Upper lobe of right lung (tissue), 1 donor: ENCODE measurements around the gene CLIC5. TPM values are rescaled to one million over a fixed set of nuclear protein-coding genes. Genes with fewer than 3 reads are reported as not detected.

Source experiments
- ATAC-seq: fragments of 200-7000 bp; cut with Tn5 transposase; one replicate; pipeline ENCODE4 v1.9.1; 2020; ENCODE audit warnings: mild to moderate bottlenecking, moderate library complexity
- DNase-seq: peaks from one replicate; pipeline ENCODE4 v3.0.0-alpha.2; 2020
- H3K27ac ChIP-seq: fragments of 200-600 bp; one replicate; pipeline ENCODE4 v1.8.0; 2022
- H3K27me3 ChIP-seq: fragments of 200-600 bp; one replicate; pipeline ENCODE4 v1.8.0; 2022; ENCODE audit warnings: mild to moderate bottlenecking
- H3K36me3 ChIP-seq: fragments of 200-600 bp; one replicate; pipeline ENCODE4 v1.8.0; 2022
- H3K4me1 ChIP-seq: fragments of 200-600 bp; one replicate; pipeline ENCODE4 v1.8.0; 2022
- H3K4me3 ChIP-seq: fragments of 200-600 bp; one replicate; pipeline ENCODE4 v1.8.0; 2022; ENCODE audit warnings: mild to moderate bottlenecking
- H3K9me3 ChIP-seq: fragments of 200-600 bp; one replicate; pipeline ENCODE4 v1.8.0; 2022
- CTCF ChIP-seq: fragments of 200-600 bp; IDR thresholded peaks from one replicate; pipeline ENCODE4 v1.8.0; 2022; ENCODE audit warnings: antibody characterized with exemption
- intact Hi-C: fragments of 100-400 bp; cut with DNase I; formaldehyde crosslinking; loops from one replicate; pipeline ENCODE4 v1.11.0; 2022
- total RNA-seq: library from RNA; stranded (reverse); fragmentation: NEBNext Ultra II Directional; extraction: Animal tissue kit (Norgen Biotek cat#: 25700); gene quantifications from one replicate; pipeline ENCODE4 v1.2.1, GENCODE V29; 2021
- donor health status: DM: no; HTN: yes; CAD: no; lungs with severe emphysema.

The CLIC5 gene
- total RNA-seq, 1 donor from 2014 or later: 131 TPM

GRCh38 chr6:45877970-45878590 lies 137.6 kb downstream of the CLIC5 start:
- no peak overlapping the region for H3K27ac ChIP-seq
- H3K4me1 ChIP-seq: no peaks in the 10 kb centered on the region
- H3K9me3 ChIP-seq: no peaks in the 10 kb centered on the region
- ATAC-seq (no peak), DNase-seq (no peak)
- intact Hi-C loops: no loop called here
- H3K36me3 ChIP-seq: no peaks in the 10 kb centered on the region
- H3K4me3 ChIP-seq: no peak overlapping the region
- H3K27me3 ChIP-seq: no peaks in the 10 kb centered on the region
- no peak for TF ChIP-seq CTCF

- TF ChIP-seq CTCF: no peak
- Histone ChIP-seq H3K36me3 (no peaks in the 10 kb centered on the region), H3K27ac (no peak overlapping the region), H3K27me3 (no peaks in the 10 kb centered on the region), H3K9me3 (no peaks in the 10 kb centered on the region), H3K4me1 (no peaks in the 10 kb centered on the region), H3K4me3 (no peak overlapping the region)
- ATAC-seq: no peak
- no peak for DNase-seq
- intact Hi-C loops: no loop called here
These were observed 142.8 kb downstream of the CLIC5 start for GRCh38 chr6:45872827-45873365.

GRCh38 chr6:45870531-45870930 lies 145.1 kb downstream of the CLIC5 start:
- H3K4me1 ChIP-seq: no peaks in the 10 kb centered on the region
- ATAC-seq: no peak
- no peak overlapping the region for H3K27ac ChIP-seq
- no peaks in the 10 kb centered on the region for H3K9me3 ChIP-seq
- no peak for TF ChIP-seq CTCF
- intact Hi-C loops: no loop called here
- no peak for DNase-seq
- no peak overlapping the region for H3K4me3 ChIP-seq
- H3K27me3 ChIP-seq: no peaks in the 10 kb centered on the region
- H3K36me3 ChIP-seq: no peaks in the 10 kb centered on the region

GRCh38 chr6:45864651-45865050 lies 151.0 kb downstream of the CLIC5 start:
- Histone ChIP-seq H3K27ac (no peak overlapping the region), H3K27me3 (no peaks in the 10 kb centered on the region), H3K4me3 (no peak overlapping the region), H3K9me3 (no peaks in the 10 kb centered on the region), H3K36me3 (no peaks in the 10 kb centered on the region), H3K4me1 (no peaks in the 10 kb centered on the region)
- intact Hi-C loops: no loop called here
- no peak for DNase-seq
- no peak for ATAC-seq
- no peak for TF ChIP-seq CTCF

GRCh38 chr6:45858691-45859090 lies 157.0 kb downstream of the CLIC5 start:
- ATAC-seq: no peak
- Histone ChIP-seq H3K36me3 (no peaks in the 10 kb centered on the region), H3K27ac (no peak overlapping the region), H3K4me3 (no peak overlapping the region), H3K4me1 (no peaks in the 10 kb centered on the region), H3K9me3 (no peaks in the 10 kb centered on the region), H3K27me3 (no peaks in the 10 kb centered on the region)
- no peak for TF ChIP-seq CTCF
- intact Hi-C loops: no loop called here
- no peak for DNase-seq

GRCh38 chr6:45857827-45858226 lies 157.8 kb downstream of the CLIC5 start:
- H3K36me3 ChIP-seq: no peaks in the 10 kb centered on the region
- no peak for DNase-seq
- ATAC-seq: no peak
- no peaks in the 10 kb centered on the region for H3K4me1 ChIP-seq
- TF ChIP-seq CTCF: no peak
- no peak overlapping the region for H3K27ac ChIP-seq
- H3K9me3 ChIP-seq: no peaks in the 10 kb centered on the region
- no peak overlapping the region for H3K4me3 ChIP-seq
- H3K27me3 ChIP-seq: no peaks in the 10 kb centered on the region
- intact Hi-C loops: no loop called here
